Measurements from ENCODE around the gene PTPN11. TPM values are rescaled to one million over a fixed set of nuclear protein-coding genes. Genes with fewer than 3 reads are reported as not detected.

PTPN11 gene
- total and polyA plus RNA-seq, 4 donors = 33.7 to 73.3 (median 36.4) TPM

- no peak for TF ChIP-seq TAF1 (conservative IDR thresholded peaks at IDR 0.05)
- no peak for TF ChIP-seq ZBTB33 (IDR thresholded peaks at IDR 0.05)
- TF ChIP-seq FOXA2 (IDR thresholded peaks at IDR 0.05) = no peak
- TF ChIP-seq FOXA1 (IDR thresholded peaks at IDR 0.05) = no peak
- TF ChIP-seq, protein P1, sequence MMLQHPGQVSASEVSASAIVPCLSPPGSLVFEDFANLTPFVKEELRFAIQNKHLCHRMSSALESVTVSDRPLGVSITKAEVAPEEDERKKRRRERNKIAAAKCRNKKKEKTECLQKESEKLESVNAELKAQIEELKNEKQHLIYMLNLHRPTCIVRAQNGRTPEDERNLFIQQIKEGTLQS (IDR thresholded peaks at IDR 0.05) = no peak
- no peak for TF ChIP-seq JUND (IDR thresholded peaks at IDR 0.05)
- no peak for TF ChIP-seq RXRA (IDR thresholded peaks at IDR 0.05)
- no peak for TF ChIP-seq GABPA (IDR thresholded peaks at IDR 0.05 in 1 of 2, conservative IDR thresholded peaks at IDR 0.05 in 1 of 2)
- Histone ChIP-seq H3K4me3 (ENCODE audit: low read depth in 1 of 3, low read length in 3 of 3) (no peak overlapping the region), H3K27me3 (ENCODE audit: control insufficient read depth in 4 of 4, insufficient read depth in 4 of 4, low read length in 3 of 4) (no peaks in the 10 kb centered on the region), H3K36me3 (ENCODE audit: control insufficient read depth in 4 of 4, insufficient read depth in 3 of 4, low read depth in 1 of 4, low read length in 3 of 4) (peaks cover 8 to 29% (median 27%) of the 10 kb centered on the region in 4 donors), H3K9me3 (ENCODE audit: control insufficient read depth in 4 of 4, low read length in 3 of 4) (no peaks in the 10 kb centered on the region), H3K4me1 (ENCODE audit: control insufficient read depth in 4 of 4, insufficient read depth in 4 of 4, low read length in 3 of 4) (no peaks in the 10 kb centered on the region), H3K9ac (ENCODE audit: low read depth in 1 of 2, low read length in 2 of 2) (no peak overlapping the region), H3K27ac (ENCODE audit: low read depth in 1 of 2, low read length in 2 of 2) (no peak overlapping the region)
- 62% methylated on average over 5 of the region's 5 CpGs for WGBS
- DNase-seq (ENCODE audit: low spot score) = no peak
Measured at GRCh38 chr12:112401903-112402498, 16.7 kb upstream of the PTPN11 start.

DNA sequence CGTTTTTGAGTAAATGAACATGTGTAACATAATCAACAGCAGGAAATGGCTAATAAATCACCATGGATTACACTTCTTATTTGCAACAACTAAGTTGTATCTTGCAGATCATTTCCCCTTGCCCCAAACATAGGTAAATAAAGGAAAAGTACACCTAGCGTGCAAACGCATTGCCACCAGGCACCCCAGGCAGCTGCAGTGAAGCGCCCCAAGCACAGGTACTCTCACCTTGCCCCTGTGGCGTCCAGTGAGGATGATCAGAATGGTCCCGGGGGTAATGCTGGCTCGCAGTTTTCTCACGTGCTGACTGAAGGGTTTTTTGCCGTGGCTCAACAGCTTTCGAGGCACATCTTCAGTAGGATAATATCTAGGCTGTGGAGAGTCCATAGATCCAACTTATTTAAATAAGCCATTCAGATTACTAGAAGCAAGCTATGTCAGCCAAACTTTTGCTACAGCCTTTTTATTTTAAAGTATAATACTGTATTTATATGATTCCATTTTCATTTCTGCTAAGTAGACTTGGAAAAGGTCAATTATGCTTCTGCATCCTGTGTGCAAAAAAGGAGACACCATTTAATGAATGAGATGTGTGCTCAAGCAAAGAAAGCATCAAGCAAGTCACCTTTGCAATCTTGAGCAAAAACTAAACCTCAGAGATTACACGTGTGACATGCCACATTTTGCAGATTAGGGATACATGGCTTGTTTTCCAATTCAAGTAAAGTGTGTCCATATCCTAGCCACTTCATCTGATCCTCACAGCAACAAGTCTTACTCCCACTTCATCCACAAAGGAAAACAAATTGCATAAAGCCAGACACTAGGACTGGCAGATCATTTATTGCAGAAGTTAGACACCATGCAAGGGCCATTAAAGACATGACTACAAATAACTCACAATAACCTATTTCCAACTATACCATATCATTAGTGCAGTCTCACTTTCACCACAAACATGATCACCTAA, 11.9 kb upstream of the PTPN11 start:
- TF ChIP-seq HNF4G (IDR thresholded peaks at IDR 0.05) = no peak
- TF ChIP-seq HNF4A (conservative IDR thresholded peaks at IDR 0.05) = no peak
- no peak for TF ChIP-seq GABPA (IDR thresholded peaks at IDR 0.05 in 1 of 2, conservative IDR thresholded peaks at IDR 0.05 in 1 of 2)
- TF ChIP-seq NR2F2 (IDR thresholded peaks at IDR 0.05) = no peak
- TF ChIP-seq, protein P1 (IDR thresholded peaks at IDR 0.05) = no peak
- no peak for TF ChIP-seq JUND (IDR thresholded peaks at IDR 0.05)
- no peak for TF ChIP-seq REST (IDR thresholded peaks at IDR 0.05)
- TF ChIP-seq EGR1 (IDR thresholded peaks at IDR 0.05; ENCODE audit: low read depth in 2 of 2) = no peak
- TF ChIP-seq RXRA (IDR thresholded peaks at IDR 0.05) = no peak
- TF ChIP-seq RAD21 (IDR thresholded peaks at IDR 0.05) = no peak
- no peak for TF ChIP-seq FOXA2 (IDR thresholded peaks at IDR 0.05)
- TF ChIP-seq, protein P2, sequence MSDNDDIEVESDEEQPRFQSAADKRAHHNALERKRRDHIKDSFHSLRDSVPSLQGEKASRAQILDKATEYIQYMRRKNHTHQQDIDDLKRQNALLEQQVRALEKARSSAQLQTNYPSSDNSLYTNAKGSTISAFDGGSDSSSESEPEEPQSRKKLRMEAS (IDR thresholded peaks at IDR 0.05) = no peak
- TF ChIP-seq YY1 (IDR thresholded peaks at IDR 0.05) = no peak
- TF ChIP-seq FOXA1 (IDR thresholded peaks at IDR 0.05) = no peak
- no peak for TF ChIP-seq CTCF (IDR thresholded peaks at IDR 0.05; ENCODE audit: low read depth, low read length, missing input control)
- no peak for TF ChIP-seq ZBTB33 (IDR thresholded peaks at IDR 0.05)
- TF ChIP-seq TAF1 (conservative IDR thresholded peaks at IDR 0.05) = no peak
- no peak for TF ChIP-seq SP1 (IDR thresholded peaks at IDR 0.05)
- H3K27ac ChIP-seq (ENCODE audit: low read depth in 1 of 2, low read length in 2 of 2) = no peak overlapping the region
- 86% methylated on average over 11 of the region's 11 CpGs for WGBS
- peaks cover 10 to 42% (median 39%) of the 10 kb centered on the region in 4 donors for H3K36me3 ChIP-seq (ENCODE audit: control insufficient read depth in 4 of 4, insufficient read depth in 3 of 4, low read depth in 1 of 4, low read length in 3 of 4)
- H3K27me3 ChIP-seq (ENCODE audit: control insufficient read depth in 4 of 4, insufficient read depth in 4 of 4, low read length in 3 of 4) = no peaks in the 10 kb centered on the region
- no peak overlapping the region for H3K4me3 ChIP-seq (ENCODE audit: low read depth in 1 of 3, low read length in 3 of 3)
- H3K9ac ChIP-seq (ENCODE audit: low read depth in 1 of 2, low read length in 2 of 2) = no peak overlapping the region
- H3K9me3 ChIP-seq (ENCODE audit: control insufficient read depth in 4 of 4, low read length in 3 of 4) = no peaks in the 10 kb centered on the region
- H3K4me1 ChIP-seq (ENCODE audit: control insufficient read depth in 4 of 4, insufficient read depth in 4 of 4, low read length in 3 of 4) = peaks cover 2 to 16% (median 10%) of the 10 kb centered on the region in 4 donors
- DNase-seq (ENCODE audit: low spot score) = no peak

Data from liver (tissue), 9 donors.